Inferior parietal cortex (tissue), 1 donor: ENCODE measurements around the gene CDKN1C.

ENCODE experiments used
- DNase-seq: peaks from one replicate; pipeline ENCODE4 v3.0.0-alpha.2; 2016; ENCODE audit errors: extremely low spot score

Gene CDKN1C

GRCh38 chr11:2923446-2924375 is 38.1 kb upstream of the CDKN1C start:
- no peak for DNase-seq

GRCh38 chr11:2922655-2923054 is 37.1 kb upstream of the CDKN1C start:
- DNase-seq, result no peak

- DNase-seq, result no peak
Observed at GRCh38 chr11:2921742-2922493, 36.3 kb upstream of the CDKN1C start.

GRCh38 chr11:2921261-2921660 is 35.7 kb upstream of the CDKN1C start:
- no peak for DNase-seq

GRCh38 chr11:2920343-2920742 is 34.8 kb upstream of the CDKN1C start:
- no peak for DNase-seq

GRCh38 chr11:2919837-2920236 is 34.3 kb upstream of the CDKN1C start:
- no peak for DNase-seq

- DNase-seq, result no peak
Observed at GRCh38 chr11:2919188-2919587, 33.6 kb upstream of the CDKN1C start.

- DNase-seq, result no peak
Observed at GRCh38 chr11:2917842-2918490, 32.4 kb upstream of the CDKN1C start.

GRCh38 chr11:2916892-2917645 is 31.5 kb upstream of the CDKN1C start:
- DNase-seq, result no peak

GRCh38 chr11:2916114-2916891 is 30.7 kb upstream of the CDKN1C start:
- no peak for DNase-seq

GRCh38 chr11:2915473-2915872 is 29.9 kb upstream of the CDKN1C start:
- no peak for DNase-seq

GRCh38 chr11:2914455-2915195 is 29.1 kb upstream of the CDKN1C start:
- no peak for DNase-seq

GRCh38 chr11:2913776-2914175 is 28.2 kb upstream of the CDKN1C start:
- DNase-seq, result no peak

GRCh38 chr11:2913019-2913431 is 27.4 kb upstream of the CDKN1C start:
- no peak for DNase-seq

- DNase-seq, result no peak
Observed at GRCh38 chr11:2912498-2912897, 26.9 kb upstream of the CDKN1C start.

GRCh38 chr11:2911785-2912391 is 26.3 kb upstream of the CDKN1C start:
- DNase-seq, result no peak

GRCh38 chr11:2911088-2911784 is 25.7 kb upstream of the CDKN1C start:
- DNase-seq, result no peak

GRCh38 chr11:2910401-2910955 is 24.9 kb upstream of the CDKN1C start:
- DNase-seq, result no peak
